H1 (cell line): Measurements from ENCODE around the gene PRR19. TPM values are rescaled to one million over a fixed set of nuclear protein-coding genes. Genes with fewer than 3 reads are reported as not detected.
A peak's percentile ranks its signal among the peaks of the same experiment; 100 is the strongest.

Experiments used
- CTCF ChIA-PET: fragments of 300-600 bp; sonication (Branson Sonifier 250); formaldehyde crosslinking; loops from one replicate; lab custom pipeline; 2021; ENCODE audit not compliant: partially characterized antibody; lab: Charles Lee
- POLR2A ChIA-PET: fragments of 300-600 bp; sonication (Branson Sonifier 250); formaldehyde crosslinking; loops from one replicate; lab custom pipeline; 2021; ENCODE audit warnings: inconsistent platforms; ENCODE audit not compliant: partially characterized antibody; lab: Charles Lee
- DNase-seq, 2 experiments: peaks; one replicate each; pipeline versions ENCODE4 v3.0.0 to v3.0.0-alpha.2; 2010 to 2022; ENCODE audit warnings: low spot score in 2 of 2, low read depth in 1 of 2, mixed read lengths in 1 of 2
- FAIRE-seq: peaks from 2 replicates; lab custom pipeline; 2011; peaks lifted over from hg19 to GRCh38; lab: Jason Lieb, UNC
- H2AFZ ChIP-seq: 2 replicates; pipeline ENCODE4 v1.8.1; 2012; ENCODE audit warnings: low read length, inconsistent platforms
- H2AK5ac ChIP-seq: 2 replicates; pipeline ENCODE4 v1.6.1; 2013; ENCODE audit warnings: low read depth, low read length
- H2BK120ac ChIP-seq: replicated peaks from 2 replicates; pipeline ENCODE3; 2013; ENCODE audit warnings: low read depth, low read length, inconsistent platforms
- H2BK12ac ChIP-seq: 2 replicates; pipeline ENCODE4 v1.6.1; 2013; ENCODE audit warnings: low read depth, low read length
- H2BK15ac ChIP-seq: 2 replicates; pipeline ENCODE4 v1.6.1; 2013; ENCODE audit warnings: low read length
- H2BK20ac ChIP-seq: 2 replicates; pipeline ENCODE4 v1.6.1; 2013; ENCODE audit warnings: low read length
- H2BK5ac ChIP-seq: 2 replicates; pipeline ENCODE4 v1.6.1; 2013; ENCODE audit warnings: low read depth, low read length
- H3K14ac ChIP-seq: 2 replicates; pipeline ENCODE4 v1.6.1; 2013; ENCODE audit warnings: inconsistent platforms; ENCODE audit not compliant: insufficient read length
- H3K18ac ChIP-seq: 2 replicates; pipeline ENCODE4 v1.6.1; 2013; ENCODE audit warnings: low read length; ENCODE audit errors: extremely low read depth
- H3K23ac ChIP-seq: 2 replicates; pipeline ENCODE4 v1.6.1; 2013; ENCODE audit warnings: inconsistent platforms; ENCODE audit not compliant: insufficient read length
- H3K23me2 ChIP-seq: 2 replicates; pipeline ENCODE4 v1.6.1; 2013; ENCODE audit warnings: low read depth, low read length
- H3K27ac ChIP-seq: 2 replicates; pipeline ENCODE4 v1.6.1; 2011; ENCODE audit warnings: low read depth, low read length, inconsistent platforms
- H3K27me3 ChIP-seq, 4 experiments: replicated peaks in 1 of 4; 1 replicate in 1 of 4; 2 replicates in 3 of 4; pipeline versions ENCODE4 v1.6.1 to v1.8.1; 2011 to 2013; ENCODE audit warnings: low read length in 3 of 4, mild to moderate bottlenecking in 3 of 4, inconsistent platforms in 2 of 4, mixed read lengths in 2 of 4, moderate library complexity in 1 of 4; ENCODE audit not compliant: control insufficient read depth in 3 of 4, insufficient read depth in 3 of 4; ENCODE audit errors: extremely low read depth in 1 of 4
- H3K36me3 ChIP-seq, 4 experiments: 2 replicates each; pipeline versions ENCODE4 v1.6.1 to v1.8.1; 2011 to 2013; ENCODE audit warnings: mild to moderate bottlenecking in 4 of 4, low read length in 3 of 4, moderate library complexity in 2 of 4, control low read depth in 1 of 4, inconsistent platforms in 1 of 4; ENCODE audit not compliant: insufficient read depth in 4 of 4, control insufficient read depth in 2 of 4
- H3K4ac ChIP-seq: replicated peaks from 2 replicates; pipeline ENCODE3; 2013; ENCODE audit warnings: low read length, low read depth, mixed read lengths, inconsistent platforms; ENCODE audit not compliant: insufficient read length
- H3K4me1 ChIP-seq, 4 experiments: replicated peaks in 1 of 4; 1 replicate in 1 of 4; 2 replicates in 3 of 4; pipeline versions ENCODE4 v1.6.1 to v1.8.1; 2011 to 2013; ENCODE audit warnings: low read length in 3 of 4, inconsistent platforms in 2 of 4, mixed read lengths in 1 of 4; ENCODE audit not compliant: insufficient read depth in 4 of 4, control insufficient read depth in 3 of 4
- H3K4me2 ChIP-seq, 2 experiments: 2 replicates each; pipeline versions ENCODE4 v1.6.1 to v1.8.1; 2011 to 2013; ENCODE audit warnings: low read depth in 2 of 2, low read length in 2 of 2, control low read depth in 1 of 2, inconsistent platforms in 1 of 2, mild to moderate bottlenecking in 1 of 2; ENCODE audit not compliant: insufficient read depth in 1 of 2
- H3K4me3 ChIP-seq, 4 experiments: fragments of 200-600, 300-600 bp in 1 of 4; sonication (generic), shearing (Covaris generic), sonication (Bioruptor Twin) in 1 of 4; 2 replicates each; pipeline versions ENCODE4 v1.5.1 to v1.8.1; 2011 to 2016; ENCODE audit warnings: low read length in 4 of 4, low read depth in 3 of 4, control low read depth in 2 of 4, inconsistent platforms in 2 of 4, mild to moderate bottlenecking in 2 of 4, mixed read lengths in 1 of 4, moderate library complexity in 1 of 4; ENCODE audit not compliant: insufficient read depth in 2 of 4; ENCODE audit errors: extremely low read depth in 1 of 4
- H3K56ac ChIP-seq: replicated peaks from 2 replicates; pipeline ENCODE3; 2013; ENCODE audit warnings: low read depth, mild to moderate bottlenecking, mixed read lengths, low read length, inconsistent platforms; ENCODE audit not compliant: insufficient read length
- H3K79me1 ChIP-seq: 2 replicates; pipeline ENCODE4 v1.6.1; 2013; ENCODE audit warnings: low read depth, low read length, control low read depth
- H3K79me2 ChIP-seq, 2 experiments: 2 replicates each; pipeline versions ENCODE4 v1.6.1 to v1.8.1; 2012 to 2013; ENCODE audit warnings: low read length in 2 of 2, mild to moderate bottlenecking in 2 of 2, inconsistent platforms in 1 of 2; ENCODE audit not compliant: insufficient read depth in 2 of 2, control insufficient read depth in 1 of 2
- H3K9ac ChIP-seq, 4 experiments: replicated peaks in 1 of 4; 1 replicate in 1 of 4; 2 replicates in 3 of 4; pipeline versions ENCODE4 v1.6.1 to v1.8.1; 2011 to 2013; ENCODE audit warnings: low read depth in 3 of 4, low read length in 3 of 4, control low read depth in 2 of 4, mild to moderate bottlenecking in 2 of 4, moderate library complexity in 2 of 4, inconsistent platforms in 1 of 4; ENCODE audit errors: extremely low read depth in 1 of 4
- H3K9me3 ChIP-seq, 2 experiments: 2 replicates each; pipeline versions ENCODE4 v1.6.1 to v1.8.1; 2012 to 2013; ENCODE audit warnings: mild to moderate bottlenecking in 2 of 2, moderate library complexity in 2 of 2, control low read depth in 1 of 2, inconsistent platforms in 1 of 2, low read depth in 1 of 2, low read length in 1 of 2, mixed read lengths in 1 of 2; ENCODE audit not compliant: insufficient read depth in 2 of 2
- H4K20me1 ChIP-seq, 2 experiments: replicated peaks in 1 of 2; 2 replicates each; pipeline versions ENCODE3 to v1.8.1; 2011 to 2013; ENCODE audit warnings: inconsistent platforms in 2 of 2, low read length in 2 of 2, mild to moderate bottlenecking in 1 of 2; ENCODE audit not compliant: insufficient read depth in 2 of 2, control insufficient read depth in 1 of 2
- H4K5ac ChIP-seq: 2 replicates; pipeline ENCODE4 v1.6.1; 2013; ENCODE audit warnings: low read length, low read depth, mixed read lengths, inconsistent platforms; ENCODE audit not compliant: insufficient read length
- H4K8ac ChIP-seq: 2 replicates; pipeline ENCODE4 v1.8.0; 2013; ENCODE audit warnings: mild to moderate bottlenecking, moderate library complexity, low read length, inconsistent platforms; ENCODE audit not compliant: insufficient read depth; ENCODE audit errors: extremely low read depth
- H4K91ac ChIP-seq: replicated peaks from 2 replicates; pipeline ENCODE3; 2013; ENCODE audit warnings: low read length, mixed read lengths, inconsistent platforms; ENCODE audit not compliant: insufficient read length
- ATF2 ChIP-seq: IDR thresholded peaks from 2 replicates; pipeline ENCODE4 v1.6.1; 2012; ENCODE audit warnings: low read length, inconsistent platforms
- BCL11A ChIP-seq, 2 experiments: IDR thresholded peaks; one replicate each; pipeline ENCODE4 v1.6.1; 2011; ENCODE audit warnings: low read depth in 2 of 2, low read length in 2 of 2, mild to moderate bottlenecking in 2 of 2
- CBX5 ChIP-seq: fragments of 300-800, 300-1000 bp; sonication (generic); IDR thresholded peaks from 2 replicates; pipeline ENCODE4 v1.7.1; 2016; ENCODE audit warnings: antibody characterized with exemption, low read length, low read depth
- CHD2 ChIP-seq: IDR thresholded peaks from 2 replicates; pipeline ENCODE4 v1.6.1; 2012; ENCODE audit warnings: low read length, improper control_type of control experiment
- CREB1 ChIP-seq: IDR thresholded peaks from 2 replicates; pipeline ENCODE4 v1.6.1; 2012; ENCODE audit warnings: inconsistent platforms
- EP300 ChIP-seq, 2 experiments: IDR thresholded peaks; 1 replicate in 1 of 2; 2 replicates in 1 of 2; pipeline ENCODE4 v1.6.1; 2011 to 2012; ENCODE audit warnings: low read depth in 2 of 2, low read length in 2 of 2, mild to moderate bottlenecking in 2 of 2, borderline replicate concordance in 1 of 2, inconsistent platforms in 1 of 2, moderate library complexity in 1 of 2
- EZH2 ChIP-seq: fragments of 200-600 bp; sonication (generic); IDR thresholded peaks from 2 replicates; pipeline ENCODE4 v1.7.1; 2012; ENCODE audit warnings: low read depth, mild to moderate bottlenecking, moderate library complexity, low read length, inconsistent platforms; ENCODE audit not compliant: severe bottlenecking
- JUND ChIP-seq: IDR thresholded peaks from 2 replicates; pipeline ENCODE4 v1.6.1; 2011; ENCODE audit warnings: mild to moderate bottlenecking, improper control_type of control experiment, low read length
- KDM1A ChIP-seq: fragments of 200-600, 300-600 bp; sonication (generic); IDR thresholded peaks from 2 replicates; pipeline ENCODE4 v1.7.1; 2016; ENCODE audit warnings: mild to moderate bottlenecking, low read length, borderline replicate concordance
- KDM5A ChIP-seq: fragments of 200-600 bp; IDR thresholded peaks from 2 replicates; pipeline ENCODE4 v1.7.1; 2012; ENCODE audit warnings: mild to moderate bottlenecking, low read length, inconsistent platforms, mixed read lengths
- SIX5 ChIP-seq: IDR thresholded peaks from 2 replicates; pipeline ENCODE4 v1.6.1; 2011; ENCODE audit warnings: mild to moderate bottlenecking, low read depth, low read length
- SUZ12 ChIP-seq: fragments of 200-600 bp; sonication (generic); IDR thresholded peaks from 2 replicates; pipeline ENCODE4 v1.6.1; 2012; ENCODE audit warnings: mild to moderate bottlenecking, inconsistent platforms, low read length, moderate library complexity, mixed read lengths
- TCF12 ChIP-seq: IDR thresholded peaks from 2 replicates; pipeline ENCODE4 v1.6.1; 2011; ENCODE audit warnings: low read depth, mild to moderate bottlenecking, low read length
- WGBS, 2 experiments: shearing (Covaris generic) in 1 of 2; methylation state at CpG; one replicate each; pipeline versions ENCODE4 v1.1.6 to v1.1.7; 2013 to 2015; ENCODE audit warnings: low lambda C conversion rate in 2 of 2, mixed read lengths in 2 of 2, inconsistent platforms in 1 of 2, low coverage in 1 of 2, missing lambda C conversion rate in 1 of 2; ENCODE audit not compliant: insufficient replicate concordance in 2 of 2, insufficient coverage in 1 of 2, insufficient read length in 1 of 2; ENCODE audit errors: extremely low coverage in 1 of 2, missing lambda C conversion rate in 1 of 2; 5-methylcytosine and 5-hydroxymethylcytosine counted together
- polyA plus RNA-seq, 7 experiments: library from polyadenylated mRNA; depleted of rRNA in 3 of 7; stranded (reverse) in 5 of 7; unstranded in 2 of 7; fragments of >200 nt in 5 of 7; fragments of 200-250 nt in 2 of 7; gene quantifications; 1 replicate in 5 of 7; 2 replicates in 1 of 7; 4 replicates in 1 of 7; pipeline versions ENCODE4 v1.2.1 to v1.2.3, GENCODE V29; 2011 to 2013; ENCODE audit warnings: missing spikeins in 2 of 7, mixed read lengths in 2 of 7
- total RNA-seq: library from RNA; stranded (reverse); fragmentation: NEBNext Ultra II Directional; extraction: Animal tissue kit (Norgen Biotek cat#: 25700); gene quantifications from 2 replicates; pipeline ENCODE4 v1.2.1, GENCODE V29; 2021

Gene PRR19
- total and polyA plus RNA-seq, 2 of the 8 experiments (the other 6 are each of a cell fraction or from before 2014, with no cell fraction given) = 7.2 to 7.5 TPM

GRCh38 chr19:42312370-42312769 lies 10.4 kb downstream of the PRR19 start:
- no peak overlapping the region for H4K8ac ChIP-seq
- H3K9me3 ChIP-seq = no peaks in the 10 kb centered on the region
- no peak overlapping the region for H3K4me3 ChIP-seq
- no peak overlapping the region for H3K23ac ChIP-seq
- H3K27me3 ChIP-seq = peaks cover 0 to 20% (median 11%) of the 10 kb centered on the region in 4 experiments; a peak in 5 of 7 replicates
- no peaks in the 10 kb centered on the region for H4K20me1 ChIP-seq
- H3K4ac ChIP-seq = no peak overlapping the region
- POLR2A ChIA-PET = interaction anchor here (1.8 kb wide), 1 partner anchor 11 kb away, joined by 7 read pairs; no protein-coding TSS in a partner anchor
- H3K18ac ChIP-seq = no peak overlapping the region
- H3K56ac ChIP-seq = no peak overlapping the region
- DNase-seq (no peak), FAIRE-seq (no peak)
- peaks cover 6% of the 10 kb centered on the region; the same call in 1 of the 2 replicates for H3K23me2 ChIP-seq
- no peak overlapping the region for H2BK5ac ChIP-seq
- no peak overlapping the region for H2BK120ac ChIP-seq
- H3K79me1 ChIP-seq = no peaks in the 10 kb centered on the region
- no peaks in the 10 kb centered on the region for H3K79me2 ChIP-seq
- H3K4me1 ChIP-seq = peaks cover 0 to 6% (median 2%) of the 10 kb centered on the region in 4 experiments; a peak in 2 of 7 replicates
- H3K4me2 ChIP-seq = peak overlapping the region in 1 of 2 experiments; percentile 76; a peak in 1 of 4 replicates
- H2AFZ ChIP-seq = no peak overlapping the region
- 98% methylated on average over 5 of the region's 5 CpGs; no CpG with 5 or more reads in 1 of the 2 experiments for WGBS, 2 experiments
- H4K5ac ChIP-seq = no peak overlapping the region
- H2BK12ac ChIP-seq = no peak overlapping the region
- no peaks in the 10 kb centered on the region for H3K36me3 ChIP-seq
- H3K27ac ChIP-seq = no peak overlapping the region
- no peak overlapping the region for H2BK20ac ChIP-seq
- CTCF ChIA-PET = interaction anchor here (0.6 to 1.5 kb wide), 4 partner anchors 10 to 488 kb away, joined by 3 to 4 read pairs (median 4); partner anchors contain the start of gene POU2F2
- no peak overlapping the region for H2AK5ac ChIP-seq
- H2BK15ac ChIP-seq = peak overlapping the region; percentile 4; the same call in 1 of the 2 replicates
- H3K14ac ChIP-seq = no peak overlapping the region
- H3K9ac ChIP-seq = no peak overlapping the region
- no peak overlapping the region for H4K91ac ChIP-seq
- no peak for TF ChIP-seq KDM1A
- TF ChIP-seq CREB1 = no peak
- TF ChIP-seq SUZ12 = no peak
- no peak for TF ChIP-seq TCF12
- no peak for TF ChIP-seq CBX5
- no peak for TF ChIP-seq EP300 (IDR thresholded peaks at IDR 0.05; ENCODE audit: borderline replicate concordance in 1 of 2, low read depth in 2 of 2, low read length in 2 of 2)
- no peak for TF ChIP-seq SIX5
- TF ChIP-seq BCL11A (IDR thresholded peaks at IDR 0.05; ENCODE audit: low read depth in 2 of 2, low read length in 2 of 2) = no peak
- no peak for TF ChIP-seq JUND
- no peak for TF ChIP-seq CHD2
- TF ChIP-seq EZH2 = no peak
- no peak for TF ChIP-seq KDM5A
- TF ChIP-seq ATF2 = no peak
